Forelimb muscle (tissue), 1 donor: ENCODE data around the gene GCN1. TPM values are rescaled to one million over a fixed set of nuclear protein-coding genes. Genes with fewer than 3 reads are reported as not detected.
A peak's percentile ranks its signal among the peaks of the same experiment; 100 is the strongest.
"Not testable (repeated sequence)": the region's sequence is repeated elsewhere in the genome, so short reads cannot be mapped to it uniquely, and the experiment has no call there.

Experiments
- DNase-seq: peaks from one replicate; pipeline ENCODE4 v3.0.0-alpha.2; 2013; ENCODE audit warnings: low read depth
- polyA plus RNA-seq: library from polyadenylated mRNA; unstranded; fragments of 120-200 nt; gene quantifications from one replicate; pipeline ENCODE4 v1.2.1, GENCODE V29; 2013; ENCODE audit not compliant: insufficient read length

Gene GCN1
- polyA plus RNA-seq, 1 donor: 37.9 TPM

DNA sequence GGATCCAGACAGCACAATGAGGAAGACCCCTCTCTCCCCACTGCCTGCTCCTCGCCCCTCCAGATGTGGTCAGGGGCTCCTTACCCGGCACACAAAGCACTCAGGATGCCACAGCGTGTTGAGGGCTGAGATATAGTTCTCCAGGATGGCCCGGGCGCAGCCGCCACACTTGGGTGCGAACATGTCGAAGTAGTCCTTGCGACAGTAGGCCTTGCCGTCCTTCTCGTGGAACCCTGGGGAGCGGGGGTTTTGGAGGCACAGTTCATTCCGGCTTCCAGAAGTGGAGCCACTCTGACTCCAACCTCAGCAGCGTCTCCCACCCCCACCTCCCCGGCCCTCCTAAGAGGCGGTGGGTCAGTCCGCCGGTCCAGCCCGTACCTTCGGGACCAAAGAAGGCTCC is 19.2 kb upstream of the GCN1 start:
- DNase-seq: no peak

DNA sequence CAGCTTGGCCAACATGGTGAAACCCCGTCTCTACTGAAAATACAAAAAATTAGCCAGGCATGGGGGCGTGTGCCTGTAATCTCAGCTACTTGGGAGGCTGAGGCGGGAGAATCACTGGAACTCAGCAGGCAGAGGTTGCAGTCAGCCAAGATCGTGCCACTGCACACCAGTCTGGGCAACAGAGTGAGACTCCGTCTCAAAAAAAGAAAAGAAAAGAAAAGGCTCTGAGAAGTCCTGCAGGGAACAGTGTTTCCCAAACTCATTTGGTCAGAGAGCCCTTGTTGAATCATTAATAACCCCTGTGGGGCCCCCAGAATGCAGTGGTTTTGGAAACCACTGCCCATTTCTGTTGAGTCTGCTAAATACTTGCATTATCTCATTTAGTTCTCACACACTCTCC is 18.7 kb upstream of the GCN1 start:
- DNase-seq: not testable (repeated sequence)

DNA sequence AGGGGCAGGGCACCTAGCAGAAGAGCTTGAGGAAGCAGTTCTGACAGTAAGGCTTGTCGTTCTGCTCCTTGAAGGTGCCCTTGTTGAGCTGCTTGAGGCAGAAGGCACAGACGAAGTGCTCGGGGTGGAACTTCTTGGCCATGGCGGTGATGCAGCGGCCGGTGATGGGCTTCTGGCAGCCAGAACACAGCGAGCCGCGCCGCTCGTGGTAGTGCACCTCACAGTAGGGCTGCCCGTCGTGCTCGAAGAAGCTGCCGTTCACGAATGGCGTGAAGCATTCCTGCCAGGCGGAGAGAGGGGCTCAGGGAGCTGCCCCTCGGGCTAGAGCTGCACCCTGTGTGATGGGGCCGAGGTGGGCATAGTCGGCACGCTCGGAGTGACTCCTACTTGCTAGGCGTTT is 17.8 kb upstream of the GCN1 start:
- no peak for DNase-seq

DNA sequence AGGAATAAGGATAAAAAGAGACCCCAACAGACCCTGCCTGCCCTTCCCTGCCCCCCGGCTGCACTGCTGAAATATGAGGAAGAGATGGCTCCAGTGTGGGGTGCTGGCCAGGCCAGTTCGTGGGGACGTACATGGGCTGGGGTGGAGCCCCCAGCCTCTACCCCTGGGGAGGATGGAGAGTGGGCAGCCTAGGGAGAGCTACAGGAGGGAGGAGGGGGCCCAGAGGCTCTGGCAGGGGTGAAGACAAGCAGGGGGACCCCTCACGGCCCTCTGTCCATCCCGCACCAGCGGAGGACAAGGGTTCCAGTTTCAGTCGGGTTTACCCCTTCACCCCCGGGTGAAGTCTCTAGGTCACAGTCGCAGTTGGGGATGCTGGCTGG is 17.4 kb upstream of the GCN1 start:
- DNase-seq: no peak

DNA sequence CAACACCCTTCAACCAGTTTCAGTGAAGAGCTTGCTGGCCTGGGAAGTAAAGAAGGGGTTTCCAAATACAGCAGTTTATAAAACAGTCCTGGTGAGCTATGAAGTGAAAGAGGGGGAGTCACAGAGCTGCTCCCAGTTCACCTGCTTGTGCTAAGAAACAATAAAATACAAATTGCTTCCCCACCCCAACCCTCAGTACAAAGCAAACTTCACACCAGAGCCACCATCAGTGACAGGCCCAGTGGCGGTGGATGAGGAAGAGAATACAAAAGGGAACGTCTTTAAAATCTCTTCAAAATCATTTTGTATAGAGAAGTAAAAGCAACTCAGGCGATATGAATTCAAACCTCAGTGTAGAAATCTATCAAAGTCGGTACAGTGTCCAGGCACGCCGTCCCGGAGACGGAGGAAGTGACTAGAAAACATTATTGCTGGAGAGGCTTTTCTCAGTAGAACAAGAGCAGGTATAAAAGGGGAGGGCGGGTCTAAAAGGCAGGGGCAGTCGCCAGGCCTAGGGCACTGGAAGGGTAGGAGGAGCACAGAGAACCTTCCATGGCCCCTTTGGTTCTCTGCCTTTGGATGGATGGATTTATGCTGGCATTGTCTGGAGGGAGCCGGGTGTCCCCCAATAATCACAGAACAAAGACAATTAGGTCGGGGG is 16.9 kb upstream of the GCN1 start:
- no peak for DNase-seq

DNA sequence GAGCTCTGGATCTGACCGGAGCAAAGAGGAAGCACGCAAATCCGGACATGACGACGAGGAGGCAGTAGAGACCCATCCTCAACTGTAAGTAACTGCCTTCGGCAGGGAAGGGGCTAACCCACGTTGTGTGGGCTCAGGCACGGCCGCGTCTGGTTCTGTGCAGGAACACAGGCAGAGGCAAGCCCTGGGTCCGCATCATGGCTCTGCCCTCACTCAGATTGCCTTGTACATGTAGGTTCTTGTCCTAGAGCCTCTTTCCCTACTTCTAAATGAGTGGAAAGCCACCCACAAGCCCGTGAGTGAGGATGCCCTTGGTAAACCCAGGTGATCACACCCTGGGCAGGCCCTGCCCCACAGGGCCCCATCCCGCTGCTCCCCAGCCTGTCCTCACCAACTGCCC is 15.3 kb upstream of the GCN1 start:
- no peak for DNase-seq

DNA sequence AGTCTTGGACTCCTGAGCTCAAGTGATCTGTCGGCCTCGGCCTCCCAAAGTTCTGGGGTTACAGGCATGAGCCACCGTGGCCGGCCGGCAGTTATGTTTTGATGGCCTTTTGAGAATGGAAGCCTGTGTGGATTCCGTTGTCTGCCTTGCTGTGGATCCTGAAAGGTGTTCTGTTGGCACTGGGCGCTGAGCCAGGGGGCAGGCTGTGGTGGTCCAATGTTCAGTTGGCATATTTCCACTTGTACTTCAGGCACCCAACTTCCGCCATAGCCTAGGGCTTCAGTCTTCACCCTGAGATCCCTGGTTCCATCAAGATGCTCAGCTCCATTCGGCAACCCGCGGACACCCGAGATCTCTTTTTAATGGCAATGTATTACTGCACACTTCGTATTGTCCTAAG is 12.7 kb upstream of the GCN1 start:
- no peak for DNase-seq

DNA sequence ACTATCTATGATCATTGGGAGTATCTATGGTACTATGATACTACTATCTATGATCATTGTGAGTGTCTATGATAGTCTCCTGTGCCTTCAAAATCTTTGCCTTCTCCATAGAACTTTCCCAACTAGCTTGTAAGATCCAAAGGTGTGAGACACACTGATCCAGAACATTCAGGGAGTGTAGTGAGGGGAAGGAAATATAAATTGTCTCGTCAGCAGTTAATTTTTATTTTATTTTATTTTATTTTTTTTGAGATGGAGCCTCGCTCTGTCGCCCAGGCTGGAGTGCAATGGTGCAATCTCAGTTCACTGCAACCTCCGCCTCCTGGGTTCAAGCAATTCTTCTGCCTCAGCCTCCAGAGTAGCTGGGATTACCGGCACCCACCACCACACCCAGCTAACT is 12.3 kb upstream of the GCN1 start:
- not testable (repeated sequence) for DNase-seq

DNA sequence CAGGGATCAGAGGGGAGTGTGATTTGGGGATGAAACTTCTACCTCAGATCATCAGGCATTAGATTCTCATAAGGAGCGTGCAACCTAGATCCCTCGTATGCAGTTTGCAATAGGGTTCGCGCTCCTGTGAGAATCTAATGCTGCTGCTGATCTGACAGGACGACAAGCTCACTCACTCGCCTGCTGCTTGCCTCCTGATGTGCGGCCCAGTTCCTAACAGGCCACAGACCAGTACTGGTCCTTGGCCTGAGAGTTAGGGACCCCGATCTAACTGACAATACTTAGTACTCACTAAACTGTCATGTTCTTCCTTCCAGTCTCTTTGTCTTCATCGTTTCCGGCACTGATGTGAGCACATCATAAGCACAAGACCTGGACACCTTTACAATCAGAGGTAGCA is 11.7 kb upstream of the GCN1 start:
- DNase-seq: no peak

DNA sequence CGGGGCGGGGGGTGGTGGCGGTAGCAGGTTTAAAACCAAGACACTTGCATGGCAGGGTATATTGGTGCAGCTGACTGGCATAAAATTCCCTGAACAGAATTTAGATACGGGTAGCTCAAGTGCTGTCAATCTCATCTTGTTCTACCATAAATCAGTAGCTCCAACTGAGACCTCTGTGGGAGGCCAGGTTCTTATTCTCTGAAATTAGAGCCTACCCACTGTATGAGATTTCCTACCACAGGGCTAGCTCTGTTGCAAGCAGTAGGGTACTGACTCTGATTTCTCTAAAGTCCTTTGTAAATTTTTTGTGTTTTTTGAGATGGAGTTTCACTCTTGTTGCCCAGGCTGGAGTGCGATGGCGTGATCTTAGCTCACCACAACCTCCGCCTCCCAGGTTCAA is 9.7 kb upstream of the GCN1 start:
- no peak for DNase-seq

DNA sequence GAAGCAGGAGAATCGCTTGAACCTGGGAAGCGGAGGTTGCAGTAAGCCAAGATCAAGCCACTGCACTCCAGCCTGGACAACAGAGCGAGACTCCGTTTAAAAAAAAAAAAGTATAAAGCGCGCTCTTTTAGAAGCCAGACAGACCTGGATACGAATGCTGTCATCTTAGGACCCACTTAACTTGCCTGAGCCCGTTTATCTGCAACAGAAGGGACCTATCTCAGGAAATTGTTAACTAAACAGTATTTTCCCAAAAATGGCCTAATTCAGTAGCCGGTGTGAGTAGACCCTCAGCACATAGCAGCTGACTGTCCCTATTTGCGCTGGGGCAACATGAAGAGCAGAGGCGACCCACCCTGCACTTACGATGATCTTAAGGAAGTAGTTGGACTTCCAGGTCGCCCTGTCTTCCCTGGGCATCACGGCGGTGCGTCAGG is 5.9 kb upstream of the GCN1 start:
- no peak for DNase-seq

DNA sequence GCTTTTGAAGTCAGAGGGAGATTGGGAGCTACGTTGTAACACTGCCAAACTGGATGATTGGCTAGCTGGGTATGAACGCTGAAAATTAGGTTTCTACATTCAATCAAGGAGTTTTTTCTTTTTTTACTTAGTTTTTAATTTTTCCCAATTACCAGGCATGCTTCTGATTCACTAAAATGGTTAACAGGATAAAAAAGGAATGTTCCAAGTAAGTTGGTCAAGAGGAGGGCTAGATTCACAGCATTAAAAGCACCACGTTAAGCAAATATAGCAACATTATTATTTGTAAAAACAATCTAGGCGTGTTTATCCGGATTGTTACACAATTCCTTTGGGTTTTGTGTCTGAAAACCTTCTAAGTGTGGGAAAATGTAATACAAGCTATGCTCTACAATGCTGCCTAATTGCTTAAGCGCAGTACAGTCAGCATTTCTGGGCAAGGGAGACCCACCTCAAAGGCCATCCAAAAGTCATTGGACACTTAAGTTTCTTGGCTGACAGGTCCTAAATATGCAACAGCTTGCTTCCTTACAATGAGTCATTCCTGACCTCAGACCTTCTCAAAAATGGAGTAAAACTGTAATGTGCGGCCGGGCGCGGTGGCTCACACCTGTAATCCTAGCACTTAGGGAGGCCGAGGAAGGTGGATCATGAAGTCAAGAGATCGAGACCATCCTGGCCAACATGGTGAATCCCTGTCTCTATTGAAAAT is 5.2 kb upstream of the GCN1 start:
- DNase-seq: peak; percentile 28

DNA sequence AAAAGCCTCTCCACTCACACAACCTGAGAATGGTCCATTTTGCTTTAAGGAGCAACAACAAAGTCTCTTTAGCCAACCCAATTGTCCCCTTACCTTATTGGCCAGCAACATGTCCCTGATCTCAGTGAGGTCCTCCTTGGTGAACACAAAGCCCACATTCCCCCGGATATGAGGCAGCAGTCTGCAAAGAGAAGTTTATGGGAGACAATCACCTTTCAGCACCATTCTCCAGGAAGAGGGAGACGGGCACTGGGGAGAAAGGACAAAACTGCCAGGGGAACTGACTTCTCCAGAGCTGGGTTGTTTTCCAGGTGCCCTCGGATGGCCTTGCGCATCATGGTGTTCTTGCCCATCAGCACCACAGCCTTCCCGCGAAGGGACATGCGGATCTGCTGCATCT is 4.5 kb upstream of the GCN1 start:
- DNase-seq: no peak

DNA sequence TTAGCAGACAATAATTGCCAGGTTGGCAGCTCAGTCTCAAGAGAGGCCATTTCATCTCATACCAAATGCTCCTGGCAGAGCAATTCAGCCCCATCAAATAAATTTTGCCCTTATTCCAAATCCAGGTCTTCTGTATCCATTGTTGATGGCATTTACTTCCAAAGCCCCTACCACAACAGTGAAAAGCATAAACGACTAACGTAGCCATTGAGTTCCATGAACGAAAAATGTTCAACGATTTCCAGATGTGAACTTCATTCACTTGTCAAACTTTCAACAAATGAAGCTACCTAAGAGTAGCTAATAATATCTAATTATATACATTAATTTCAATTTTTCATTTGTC is 3.0 kb upstream of the GCN1 start:
- no peak for DNase-seq

DNA sequence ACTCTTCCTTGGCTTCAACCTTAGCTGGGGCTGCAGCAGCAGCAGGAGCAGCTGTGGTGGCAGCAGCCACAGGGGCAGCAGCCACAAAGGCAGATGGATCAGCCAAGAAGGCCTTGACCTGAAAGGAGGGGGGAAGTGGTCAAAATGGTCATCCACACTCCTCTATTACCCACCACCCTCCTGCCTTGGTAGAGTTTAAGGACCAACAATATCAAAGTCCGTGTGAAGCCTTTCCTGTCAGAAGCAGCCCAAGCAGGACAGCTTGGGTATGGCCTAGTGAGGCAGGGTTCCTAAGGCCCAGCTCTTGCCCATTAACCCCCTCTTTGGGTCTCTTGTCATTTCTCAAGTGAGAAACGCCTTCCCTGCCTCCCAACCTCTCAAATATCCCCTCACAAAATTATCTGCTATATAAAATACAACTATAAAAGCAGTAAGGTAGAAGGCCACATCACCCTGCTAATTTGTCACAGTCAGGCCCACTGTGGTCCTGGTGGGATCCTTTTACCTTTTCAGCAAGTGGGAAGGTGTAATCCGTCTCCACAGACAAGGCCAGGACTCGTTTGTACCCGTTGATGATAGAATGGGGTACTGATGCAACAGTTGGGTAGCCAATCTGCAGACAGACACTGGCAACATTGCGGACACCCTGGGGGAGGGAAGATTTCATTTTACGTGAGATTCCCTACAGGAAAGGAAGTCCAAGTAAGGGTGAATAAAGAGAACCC is 2.5 kb upstream of the GCN1 start:
- DNase-seq: not testable (repeated sequence)

DNA sequence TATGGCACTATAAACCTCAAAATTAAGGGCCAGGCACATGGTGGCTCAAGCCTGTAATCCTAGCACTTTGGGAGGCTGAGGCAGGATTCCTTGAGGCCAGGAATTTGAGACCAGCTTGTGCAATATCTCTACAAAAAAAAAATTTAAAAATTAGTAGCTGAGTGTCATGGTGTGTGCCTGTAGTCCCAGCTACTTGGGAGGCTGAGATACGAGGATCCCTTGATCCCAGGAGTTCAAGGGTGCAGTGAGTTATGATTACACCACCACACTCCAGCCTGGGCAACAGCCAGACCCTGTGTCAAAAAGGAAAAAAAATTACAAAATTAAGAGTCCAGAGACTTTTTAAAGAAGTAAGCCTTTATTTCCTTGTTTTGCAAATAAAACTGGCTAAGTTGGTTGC is 1.8 kb upstream of the GCN1 start:
- no peak for DNase-seq

DNA sequence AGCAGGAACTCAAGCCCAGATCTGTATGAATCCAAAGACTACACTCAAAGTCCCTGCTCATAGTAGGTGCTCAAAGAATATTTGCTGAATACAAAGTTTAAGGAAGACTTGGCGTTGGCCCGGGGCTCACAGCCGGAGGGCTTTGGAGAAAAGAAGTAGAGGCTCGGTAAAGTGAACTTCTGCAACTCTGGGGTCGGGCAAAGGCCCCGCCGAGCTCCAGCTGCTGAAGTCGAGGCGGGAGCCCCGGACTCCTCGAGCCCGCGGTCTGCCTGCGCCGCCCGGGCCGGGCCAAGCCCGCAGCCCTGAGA is 335 bp downstream of the GCN1 start:
- DNase-seq: no peak

DNA sequence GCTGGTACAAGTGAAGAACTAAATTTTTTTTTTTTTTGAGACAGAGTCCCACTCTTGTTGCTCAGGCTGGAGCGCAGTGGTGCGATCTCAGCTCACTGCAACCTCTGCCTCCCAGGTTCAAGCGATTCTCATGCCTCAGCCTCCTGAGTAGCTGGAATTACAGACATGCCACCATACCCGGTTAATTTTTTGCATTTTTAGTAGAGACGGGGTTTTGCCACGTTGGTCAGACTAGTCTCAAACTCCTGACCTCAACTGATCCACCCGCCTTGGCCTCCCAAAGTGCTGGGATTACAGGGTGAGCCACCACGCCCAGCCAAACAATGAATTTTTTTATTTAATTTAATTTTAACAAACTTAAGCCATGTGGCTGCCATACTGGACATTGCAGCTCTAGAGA is 1.2 kb downstream of the GCN1 start:
- DNase-seq: not testable (repeated sequence)

DNA sequence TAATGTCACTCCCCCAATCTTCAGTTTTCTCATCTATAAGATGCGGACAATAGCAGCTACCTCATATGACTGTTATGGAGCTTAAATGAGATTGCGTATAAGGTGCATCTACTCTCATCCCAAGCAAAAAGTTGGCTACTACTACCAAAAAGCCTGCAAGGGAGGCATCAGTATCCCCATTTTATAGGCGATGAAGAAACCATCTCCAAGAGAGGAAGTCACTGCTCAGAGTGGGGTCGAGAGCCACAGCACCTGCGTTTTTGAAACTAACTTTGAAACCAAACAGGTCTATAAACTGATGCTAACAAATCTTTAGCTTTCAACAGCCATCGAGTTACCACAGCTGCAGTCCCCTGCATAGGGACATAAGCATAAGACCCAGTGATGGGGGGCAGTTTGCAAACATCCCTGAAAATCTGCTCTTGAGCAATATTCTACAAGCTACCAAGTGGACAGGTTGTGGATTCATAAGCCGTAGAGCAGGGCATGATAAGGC is 3.5 kb downstream of the GCN1 start:
- no peak for DNase-seq

DNA sequence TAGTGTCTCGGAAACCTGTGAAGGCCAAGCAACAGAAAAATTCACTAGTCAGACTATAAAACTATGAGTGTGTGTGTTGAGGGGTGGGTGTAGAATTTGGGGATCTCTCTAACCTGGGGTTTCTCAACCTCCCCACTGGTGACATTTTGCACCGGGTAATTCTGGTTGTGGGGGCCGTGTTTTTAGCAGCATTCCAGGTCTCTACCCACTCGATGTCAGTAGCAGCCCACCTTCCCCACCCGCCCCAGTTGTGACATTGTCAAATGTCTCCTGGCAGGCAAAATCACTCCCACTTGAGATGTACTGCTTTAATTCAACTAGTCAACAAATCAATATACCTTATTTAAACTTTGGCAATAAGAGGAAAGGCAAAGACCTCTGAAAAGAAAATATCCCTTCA is 4.1 kb downstream of the GCN1 start:
- no peak for DNase-seq

DNA sequence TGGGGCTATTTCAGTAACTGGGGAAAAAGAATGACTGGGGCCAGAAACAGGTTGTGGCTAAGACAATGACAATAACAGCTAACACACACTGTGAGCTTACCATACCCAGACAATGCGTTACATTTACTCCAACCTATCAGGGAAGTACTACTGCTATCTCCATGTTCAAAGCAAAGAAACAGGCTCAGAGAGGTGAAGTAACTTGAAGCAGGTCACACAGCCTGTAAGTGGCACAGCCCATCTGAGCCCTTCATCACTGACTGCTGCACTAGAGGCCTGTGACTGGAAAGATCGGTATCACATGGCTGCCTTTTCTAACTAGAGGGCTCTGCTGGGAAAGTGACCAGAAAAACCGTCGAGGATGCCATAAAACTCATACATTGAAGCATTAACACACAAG is 7.9 kb downstream of the GCN1 start:
- no peak for DNase-seq

DNA sequence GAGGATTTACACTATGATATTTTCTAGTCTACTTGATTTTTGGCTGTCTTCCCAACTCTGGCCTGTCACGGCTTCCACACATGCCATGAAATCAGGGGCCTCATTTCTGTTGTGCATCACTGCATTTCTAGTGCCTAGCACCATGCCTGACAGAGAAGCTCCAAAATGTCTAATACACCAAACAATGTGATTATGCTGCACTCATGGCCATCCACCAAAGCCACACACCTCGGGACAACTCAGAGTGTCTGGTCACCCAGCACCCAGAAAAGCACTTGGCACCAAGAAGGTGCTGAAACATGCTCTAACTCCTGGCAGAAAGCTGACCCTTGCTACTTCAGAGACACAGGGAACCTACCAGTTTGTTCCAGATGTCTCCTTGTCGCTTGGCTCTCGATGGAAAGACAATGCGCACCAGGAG is 11.3 kb downstream of the GCN1 start:
- no peak for DNase-seq

DNA sequence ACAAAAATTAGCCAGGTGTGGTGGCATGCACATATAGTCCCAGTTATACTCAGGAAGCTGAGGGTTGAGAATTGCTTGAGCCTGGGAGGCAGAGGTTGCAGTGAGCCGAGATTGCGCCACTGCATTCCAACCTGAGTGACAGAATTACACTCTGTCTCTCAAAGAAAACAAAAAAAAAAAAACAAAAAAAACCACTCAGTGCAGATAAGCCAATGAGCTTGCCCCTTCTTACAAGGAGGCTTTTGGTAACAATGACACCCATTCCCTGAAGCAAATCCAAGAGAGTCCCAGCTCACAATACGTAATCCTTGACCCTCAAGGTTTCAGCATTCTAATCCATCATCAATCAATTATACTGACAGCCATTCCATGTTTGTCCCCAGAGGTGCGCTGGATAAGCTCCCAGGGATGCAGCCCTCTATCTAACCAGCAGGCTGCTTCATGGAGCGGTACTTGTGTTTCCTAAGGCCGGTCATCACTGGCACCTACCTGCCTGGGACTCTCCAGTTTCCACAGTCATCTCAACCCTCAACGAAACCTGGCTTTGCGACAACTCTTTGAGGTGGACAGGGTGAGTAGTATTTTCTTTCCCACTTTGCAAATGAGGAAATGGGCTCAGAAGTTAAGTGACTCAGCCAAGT is 12.4 kb downstream of the GCN1 start:
- DNase-seq: no peak
